GM12801 (cell line): Measurements from ENCODE around the gene RNF224.

ENCODE experiments used
- TF ChIP-seq, protein P1 (sequence below): IDR thresholded peaks from one replicate; pipeline ENCODE4 v1.5.1; 2011; ENCODE audit warnings: control low read depth; ENCODE audit not compliant: insufficient read length; ENCODE audit errors: extremely low read depth

RNF224 gene

DNA sequence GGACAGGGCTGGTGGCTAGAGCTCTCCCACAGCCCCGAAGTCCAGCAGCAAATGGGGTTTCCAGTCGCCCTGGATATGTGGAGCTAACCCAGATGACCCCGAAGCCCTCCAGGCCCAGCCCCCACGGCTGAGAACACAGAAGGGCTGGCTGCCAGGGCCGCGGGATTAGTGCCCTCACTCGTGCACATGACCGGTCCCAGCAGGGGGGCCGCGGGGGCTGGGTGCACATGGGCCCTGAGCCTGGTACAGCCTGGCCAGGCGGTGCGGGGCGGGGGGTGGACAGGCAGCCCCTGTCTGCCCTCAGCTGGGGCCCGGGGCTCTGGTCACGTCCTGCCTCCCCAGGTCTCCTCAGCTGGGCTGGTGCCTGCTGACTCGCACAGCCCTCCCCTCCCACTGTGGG is 32.9 kb upstream of the RNF224 start:
- TF ChIP-seq, protein P1, sequence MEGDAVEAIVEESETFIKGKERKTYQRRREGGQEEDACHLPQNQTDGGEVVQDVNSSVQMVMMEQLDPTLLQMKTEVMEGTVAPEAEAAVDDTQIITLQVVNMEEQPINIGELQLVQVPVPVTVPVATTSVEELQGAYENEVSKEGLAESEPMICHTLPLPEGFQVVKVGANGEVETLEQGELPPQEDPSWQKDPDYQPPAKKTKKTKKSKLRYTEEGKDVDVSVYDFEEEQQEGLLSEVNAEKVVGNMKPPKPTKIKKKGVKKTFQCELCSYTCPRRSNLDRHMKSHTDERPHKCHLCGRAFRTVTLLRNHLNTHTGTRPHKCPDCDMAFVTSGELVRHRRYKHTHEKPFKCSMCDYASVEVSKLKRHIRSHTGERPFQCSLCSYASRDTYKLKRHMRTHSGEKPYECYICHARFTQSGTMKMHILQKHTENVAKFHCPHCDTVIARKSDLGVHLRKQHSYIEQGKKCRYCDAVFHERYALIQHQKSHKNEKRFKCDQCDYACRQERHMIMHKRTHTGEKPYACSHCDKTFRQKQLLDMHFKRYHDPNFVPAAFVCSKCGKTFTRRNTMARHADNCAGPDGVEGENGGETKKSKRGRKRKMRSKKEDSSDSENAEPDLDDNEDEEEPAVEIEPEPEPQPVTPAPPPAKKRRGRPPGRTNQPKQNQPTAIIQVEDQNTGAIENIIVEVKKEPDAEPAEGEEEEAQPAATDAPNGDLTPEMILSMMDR: no peak

DNA sequence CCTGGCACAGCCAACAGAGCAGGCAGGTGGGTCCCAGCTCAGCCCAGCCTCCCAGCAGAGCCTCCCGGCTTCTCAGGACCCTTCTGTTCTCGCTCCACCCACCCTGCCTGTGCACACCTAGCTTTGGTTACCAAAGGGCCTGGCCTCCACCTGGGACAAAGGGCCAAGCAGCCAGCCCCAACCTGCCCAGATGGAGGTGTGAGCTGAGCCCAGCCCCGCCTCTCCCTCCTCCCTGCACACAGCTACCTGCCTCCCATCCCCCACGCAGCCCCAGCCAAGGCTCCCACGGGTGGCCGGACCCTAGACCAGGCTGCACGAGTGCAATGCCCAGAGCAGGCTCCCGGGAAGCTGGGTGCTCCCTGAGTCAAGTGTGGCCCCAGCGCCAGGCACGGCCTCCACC is 32.4 kb upstream of the RNF224 start:
- TF ChIP-seq, protein P1: no peak

- TF ChIP-seq, protein P1: no peak
Observed at GRCh38 chr9:137195525-137196220, 31.6 kb upstream of the RNF224 start.

GRCh38 chr9:137198051-137198901 is 29.0 kb upstream of the RNF224 start:
- TF ChIP-seq, protein P1: no peak

DNA sequence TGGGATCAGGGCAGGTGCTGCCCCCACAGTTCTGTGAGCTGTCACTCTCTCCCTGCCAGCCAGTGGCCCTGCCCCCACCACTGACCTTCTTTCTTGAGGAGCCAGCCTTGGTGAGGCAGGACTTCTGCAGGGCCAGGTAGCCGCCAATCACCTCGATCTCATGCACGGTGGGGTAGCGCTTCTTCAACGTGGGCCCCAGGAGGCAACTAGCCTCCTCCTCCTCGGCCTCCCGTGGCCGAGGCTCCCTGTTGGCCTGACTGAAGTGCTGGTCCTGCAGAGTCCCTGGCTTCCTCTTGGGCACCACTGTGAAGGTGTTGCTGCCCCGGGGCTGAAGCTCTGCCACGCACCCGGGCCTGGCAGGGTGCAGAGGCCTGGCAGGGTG is 28.4 kb upstream of the RNF224 start:
- TF ChIP-seq, protein P1: no peak

- TF ChIP-seq, protein P1: no peak
Observed at GRCh38 chr9:137199411-137200121, 27.7 kb upstream of the RNF224 start.
